SK-N-SH (cell line): ENCODE data around the gene TOMT. TPM values are rescaled to one million over a fixed set of nuclear protein-coding genes. Genes with fewer than 3 reads are reported as not detected.

Experiments
- CTCF ChIA-PET: fragments of 300-600, 350-600 bp; formaldehyde crosslinking; extraction: SDS; loops from one replicate; lab custom pipeline; 2021; lab: Yijun Ruan, JAX
- POLR2A ChIA-PET: fragments of 350-600 bp; sonication (Branson Sonifier 250); formaldehyde crosslinking; extraction: SDS; loops from one replicate; lab custom pipeline; 2020; ENCODE audit warnings: antibody characterized with exemption, inconsistent platforms; lab: Yijun Ruan, JAX
- DNase-seq: peaks from one replicate; pipeline ENCODE4 v3.0.0; 2012
- H2AFZ ChIP-seq: fragments of 200-600 bp; sonication (generic); 2 replicates; pipeline ENCODE4 v1.8.1; 2016; ENCODE audit warnings: antibody characterized with exemption, mild to moderate bottlenecking, low read depth
- H3F3A ChIP-seq: fragments of 200-600 bp; sonication (generic); replicated peaks from 2 replicates; pipeline ENCODE3; 2016; ENCODE audit warnings: antibody characterized with exemption, mild to moderate bottlenecking; ENCODE audit not compliant: insufficient read depth
- H3K27ac ChIP-seq, 2 experiments: fragments of 200-500 bp in 1 of 2; fragments of 200-600 bp in 1 of 2; sonication (Bioruptor generic) in 1 of 2; sonication (generic), shearing (Covaris generic) in 1 of 2; 2 replicates each; pipeline versions ENCODE4 v1.5.1 to v1.6.1; 2014 to 2016; ENCODE audit warnings: low read depth in 2 of 2, inconsistent platforms in 1 of 2, low read length in 1 of 2, mild to moderate bottlenecking in 1 of 2, mixed read lengths in 1 of 2
- H3K27me3 ChIP-seq: fragments of 200-600 bp; sonication (generic), shearing (Covaris generic); 2 replicates; pipeline ENCODE4 v1.6.1; 2016; ENCODE audit warnings: mixed run types; ENCODE audit not compliant: insufficient read depth
- H3K36me3 ChIP-seq, 2 experiments: fragments of 200-500 bp in 1 of 2; fragments of 200-600 bp in 1 of 2; sonication (Bioruptor generic) in 1 of 2; sonication (generic) in 1 of 2; replicated peaks in 1 of 2; 2 replicates each; pipeline versions ENCODE3 to v1.5.1; 2014 to 2016; ENCODE audit warnings: low read length in 1 of 2, mild to moderate bottlenecking in 1 of 2; ENCODE audit not compliant: insufficient read depth in 2 of 2, control insufficient read depth in 1 of 2
- H3K4me1 ChIP-seq, 2 experiments: fragments of 200-500 bp in 1 of 2; fragments of 200-600 bp in 1 of 2; sonication (Bioruptor generic) in 1 of 2; sonication (generic), shearing (Covaris generic) in 1 of 2; 2 replicates each; pipeline versions ENCODE4 v1.5.1 to v1.6.1; 2014 to 2016; ENCODE audit warnings: low read depth in 1 of 2, low read length in 1 of 2, mixed run types in 1 of 2; ENCODE audit not compliant: insufficient read depth in 2 of 2, control insufficient read depth in 1 of 2
- H3K4me2 ChIP-seq: fragments of 200-600 bp; sonication (generic), shearing (Covaris generic); 2 replicates; pipeline ENCODE4 v1.6.1; 2017; ENCODE audit warnings: mixed run types
- H3K4me3 ChIP-seq, 2 experiments: fragments of 200-500 bp in 1 of 2; fragments of 200-600 bp in 1 of 2; sonication (Bioruptor generic) in 1 of 2; sonication (generic), shearing (Covaris generic) in 1 of 2; 2 replicates each; pipeline versions ENCODE4 v1.5.1 to v1.8.1; 2014 to 2016; ENCODE audit warnings: low read depth in 2 of 2, inconsistent platforms in 1 of 2, low read length in 1 of 2, mild to moderate bottlenecking in 1 of 2, mixed read lengths in 1 of 2, moderate library complexity in 1 of 2
- H3K79me2 ChIP-seq: fragments of 200-600 bp; sonication (generic); 2 replicates; pipeline ENCODE4 v1.8.1; 2017; ENCODE audit warnings: mild to moderate bottlenecking; ENCODE audit not compliant: insufficient read depth
- H3K9ac ChIP-seq: fragments of 200-600 bp; sonication (generic); 2 replicates; pipeline ENCODE4 v1.6.1; 2017; ENCODE audit warnings: mixed run types
- H3K9me2 ChIP-seq: fragments of 200-600 bp; sonication (generic); 2 replicates; pipeline ENCODE4 v1.6.1; 2017; ENCODE audit warnings: mixed run types
- H3K9me3 ChIP-seq: fragments of 200-600 bp; sonication (generic); 2 replicates; pipeline ENCODE4 v1.6.1; 2017; ENCODE audit warnings: mixed run types, mild to moderate bottlenecking, moderate library complexity
- H4K20me1 ChIP-seq: fragments of 200-600 bp; sonication (generic); 2 replicates; pipeline ENCODE4 v1.6.1; 2017; ENCODE audit warnings: mild to moderate bottlenecking, mixed run types; ENCODE audit not compliant: insufficient read depth
- ELF1 ChIP-seq: IDR thresholded peaks from 2 replicates; pipeline ENCODE4 v1.4.0; 2012
- EP300 ChIP-seq, 2 experiments: IDR thresholded peaks; 2 replicates each; pipeline versions ENCODE4 v1.4.0 to v1.6.1; 2012; ENCODE audit warnings: borderline replicate concordance in 1 of 2, low read depth in 1 of 2, low read length in 1 of 2
- GABPA ChIP-seq: IDR thresholded peaks from 2 replicates; pipeline ENCODE4 v1.4.0; 2012; ENCODE audit warnings: low read depth, mild to moderate bottlenecking
- MXI1 ChIP-seq: IDR thresholded peaks from 2 replicates; pipeline ENCODE4 v1.6.1; 2012; ENCODE audit warnings: mild to moderate bottlenecking, low read depth, low read length, improper control_type of control experiment
- NRF1 ChIP-seq: IDR thresholded peaks from 2 replicates; pipeline ENCODE4 v1.6.1; 2012; ENCODE audit warnings: low read depth, mild to moderate bottlenecking, low read length
- POLR2AphosphoS5 ChIP-seq: IDR thresholded peaks from 2 replicates; pipeline ENCODE4 v1.6.1; 2012; ENCODE audit warnings: low read depth, low read length
- RAD21 ChIP-seq: IDR thresholded peaks from 2 replicates; pipeline ENCODE4 v1.6.1; 2012; ENCODE audit warnings: mild to moderate bottlenecking, low read length
- SMC3 ChIP-seq: IDR thresholded peaks from 2 replicates; pipeline ENCODE4 v1.6.1; 2012; ENCODE audit warnings: low read depth, low read length, improper control_type of control experiment
- YY1 ChIP-seq: IDR thresholded peaks from 2 replicates; pipeline ENCODE4 v1.4.0; 2012; ENCODE audit warnings: low read depth, mild to moderate bottlenecking
- WGBS: methylation state at CpG from one replicate; pipeline ENCODE4 v1.1.6; 2017; ENCODE audit warnings: low lambda C conversion rate; 5-methylcytosine and 5-hydroxymethylcytosine counted together
- polyA plus RNA-seq, 3 experiments: library from polyadenylated mRNA; depleted of rRNA; stranded (reverse); fragments of >200 nt; gene quantifications; 2 replicates each; pipeline ENCODE4 v1.2.3, GENCODE V29; 2012
- TF ChIP-seq, protein P1 (sequence below): IDR thresholded peaks from 2 replicates; pipeline ENCODE4 v1.4.0; 2012; ENCODE audit warnings: low read depth, borderline replicate concordance
- TF ChIP-seq, protein P2 (sequence below): IDR thresholded peaks from 2 replicates; pipeline ENCODE4 v1.4.0; 2012; ENCODE audit warnings: low read depth
- TF ChIP-seq, protein P3 (sequence below): IDR thresholded peaks from 2 replicates; pipeline ENCODE4 v1.4.0; 2012; ENCODE audit warnings: low read depth, borderline replicate concordance
- TF ChIP-seq, protein P4 (sequence below): fragments of 200-600 bp; sonication (generic); IDR thresholded peaks from 2 replicates; pipeline ENCODE4 v1.6.1; 2017; ENCODE audit warnings: antibody characterized with exemption, mild to moderate bottlenecking, moderate library complexity

Gene TOMT
- polyA plus RNA-seq, 1 of the 3 experiments (the other 2 are of a cell fraction): not detected

DNA sequence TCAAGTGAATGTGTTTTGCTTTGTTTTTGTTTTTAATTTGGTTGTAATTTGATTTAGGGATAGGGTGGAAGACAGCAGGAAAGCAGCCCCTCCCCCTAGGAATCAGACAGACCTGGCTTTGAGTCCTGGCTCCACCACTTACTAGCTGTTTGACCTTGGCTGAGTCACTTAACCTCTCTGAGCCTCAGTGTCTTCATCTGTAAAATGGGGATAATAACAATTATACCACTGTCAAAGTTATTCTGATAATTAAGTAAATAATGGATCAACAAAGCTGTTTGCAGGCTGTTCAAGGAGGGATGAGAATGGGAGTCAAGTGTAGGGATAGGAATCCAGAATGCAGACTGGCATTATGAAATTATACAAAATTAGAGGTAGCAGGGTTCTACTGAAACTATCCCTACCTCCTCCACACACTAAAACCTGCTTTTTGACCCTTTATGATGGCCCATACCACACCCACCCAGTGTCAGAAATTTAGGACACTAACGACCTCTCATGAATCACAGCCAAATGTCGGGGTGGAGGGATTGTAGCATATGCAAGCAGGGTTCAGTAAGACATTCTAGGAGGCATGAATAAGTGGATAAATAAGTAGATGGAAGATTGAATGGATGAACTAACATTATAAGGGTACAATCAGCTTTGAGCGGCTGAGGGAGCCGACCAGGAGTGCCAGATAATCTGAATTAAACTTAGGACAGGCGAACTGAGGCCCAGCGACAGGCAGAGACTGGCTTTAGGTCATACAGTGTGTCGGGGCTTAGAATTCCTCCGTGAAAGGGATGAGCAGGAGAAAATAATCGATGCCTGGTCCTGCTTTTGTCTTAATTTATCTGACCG lies 5.8 kb downstream of the TOMT start:
- Histone ChIP-seq H3K79me2 (no peaks in the 10 kb centered on the region), H3K9me2 (no peaks in the 10 kb centered on the region), H3K27ac (peak overlapping the region; percentile 96), H3K9me3 (no peaks in the 10 kb centered on the region), H4K20me1 (no peaks in the 10 kb centered on the region), H3K4me3 (peak overlapping the region; percentile 71 to 77), H3K36me3 (peaks cover 2 to 5% of the 10 kb centered on the region in 2 experiments), H3K4me1 (peaks cover 6 to 16% of the 10 kb centered on the region in 2 experiments; a peak in 3 of 4 replicates), H3K9ac (peak overlapping the region; percentile 93), H3F3A (peaks cover 3% of the 10 kb centered on the region), H3K4me2 (peak overlapping the region; percentile 79), H2AFZ (peak overlapping the region; percentile 58), H3K27me3 (no peaks in the 10 kb centered on the region)
- CTCF ChIA-PET: interaction anchor here (0.8 to 4.5 kb wide), 7 partner anchors 16 to 322 kb away, joined by 3 to 21 read pairs (median 4); no protein-coding TSS in a partner anchor
- WGBS: 1% methylated on average over 10 of the region's 10 CpGs
- DNase-seq: no peak
- TF ChIP-seq SMC3: 0 out of 2 replicates have a peak, but pooled peaks have one; percentile 5
- TF ChIP-seq EP300 (IDR thresholded peaks at IDR 0.05; ENCODE audit: borderline replicate concordance in 1 of 2, low read depth in 1 of 2, low read length in 1 of 2): no peak
- TF ChIP-seq, protein P1, sequence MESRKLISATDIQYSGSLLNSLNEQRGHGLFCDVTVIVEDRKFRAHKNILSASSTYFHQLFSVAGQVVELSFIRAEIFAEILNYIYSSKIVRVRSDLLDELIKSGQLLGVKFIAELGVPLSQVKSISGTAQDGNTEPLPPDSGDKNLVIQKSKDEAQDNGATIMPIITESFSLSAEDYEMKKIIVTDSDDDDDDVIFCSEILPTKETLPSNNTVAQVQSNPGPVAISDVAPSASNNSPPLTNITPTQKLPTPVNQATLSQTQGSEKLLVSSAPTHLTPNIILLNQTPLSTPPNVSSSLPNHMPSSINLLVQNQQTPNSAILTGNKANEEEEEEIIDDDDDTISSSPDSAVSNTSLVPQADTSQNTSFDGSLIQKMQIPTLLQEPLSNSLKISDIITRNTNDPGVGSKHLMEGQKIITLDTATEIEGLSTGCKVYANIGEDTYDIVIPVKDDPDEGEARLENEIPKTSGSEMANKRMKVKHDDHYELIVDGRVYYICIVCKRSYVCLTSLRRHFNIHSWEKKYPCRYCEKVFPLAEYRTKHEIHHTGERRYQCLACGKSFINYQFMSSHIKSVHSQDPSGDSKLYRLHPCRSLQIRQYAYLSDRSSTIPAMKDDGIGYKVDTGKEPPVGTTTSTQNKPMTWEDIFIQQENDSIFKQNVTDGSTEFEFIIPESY: no peak
- POLR2A ChIA-PET: interaction anchor here (0.6 to 2.2 kb wide), 9 partner anchors 9 to 303 kb away, joined by 3 to 11 read pairs (median 5); partner anchors contain the start of genes LAMTOR1, RNF121 and XNDC1N

DNA sequence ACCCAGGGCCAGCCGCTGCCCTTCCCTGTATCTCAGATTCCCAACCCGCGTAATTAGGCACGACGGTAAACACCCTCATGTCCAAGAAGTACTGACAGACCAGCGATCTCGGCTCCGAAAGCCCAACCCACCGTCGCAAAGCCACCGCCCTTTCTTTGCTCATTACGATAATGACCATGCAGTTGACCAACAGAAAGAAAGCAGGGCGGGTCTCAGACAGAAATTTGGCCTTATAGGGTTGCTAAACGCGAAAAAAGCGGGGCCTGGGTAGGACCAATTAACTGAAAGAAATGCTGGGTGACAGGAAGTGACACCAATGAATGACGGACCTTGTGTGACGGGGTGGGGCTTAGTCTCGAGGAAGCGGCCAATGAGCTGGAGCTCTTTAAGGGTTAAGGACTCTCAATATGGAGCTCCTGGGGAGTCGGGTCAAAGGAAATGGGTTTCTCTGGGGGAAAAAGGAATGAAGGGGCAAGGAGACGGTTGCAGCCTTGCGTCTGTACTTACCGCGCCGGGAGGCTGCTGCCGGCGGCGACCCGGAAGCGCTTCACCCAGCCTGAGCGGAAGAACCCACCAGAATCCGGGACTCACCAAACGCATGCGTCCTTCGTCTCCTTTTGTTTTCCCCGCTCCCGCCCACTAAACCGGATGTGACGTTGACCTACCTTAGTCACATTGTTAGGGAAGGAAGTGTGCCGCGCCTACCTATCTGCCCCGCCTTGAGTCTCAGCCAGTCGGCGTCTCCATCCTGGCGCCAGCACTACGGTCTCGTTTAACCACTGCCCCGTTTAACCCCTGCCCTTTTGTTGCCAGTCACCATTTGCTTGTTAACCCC lies 6.6 kb downstream of the TOMT start, which contains the start of gene ANAPC15:
Gene ANAPC15 (minus strand): TSS at position 553 of the 835 bp plus-strand sequence. CDS start 1,419 bp downstream, outside the sequence.
- POLR2A ChIA-PET: interaction anchor here (0.6 to 2.2 kb wide), 13 partner anchors 9 to 302 kb away, joined by 3 to 11 read pairs (median 4); partner anchors contain the start of genes LAMTOR1, RNF121 and XNDC1N
- Histone ChIP-seq H3K9me2 (no peaks in the 10 kb centered on the region), H3K36me3 (peaks cover 2 to 5% of the 10 kb centered on the region in 2 experiments), H3K27me3 (no peaks in the 10 kb centered on the region), H3K9me3 (no peaks in the 10 kb centered on the region), H3K9ac (peak within 1 kb of the TSS; percentile 93), H3K4me1 (peaks cover 6 to 16% of the 10 kb centered on the region in 2 experiments; a peak in 3 of 4 replicates), H3K4me2 (peak within 1 kb of the TSS; percentile 79), H3K27ac (peak within 1 kb of the TSS; percentile 96 to 99), H3K4me3 (peak within 1 kb of the TSS; percentile 71 to 77), H3K79me2 (no peaks in the 10 kb centered on the region), H2AFZ (peak within 1 kb of the TSS; percentile 63), H4K20me1 (no peaks in the 10 kb centered on the region), H3F3A (peaks cover 3% of the 10 kb centered on the region)
- CTCF ChIA-PET: interaction anchor here (1.2 to 4.5 kb wide), 6 partner anchors 31 to 318 kb away, joined by 3 to 21 read pairs (median 6); no protein-coding TSS in a partner anchor
- peak; percentile 84 for DNase-seq
- under 1% methylated on average over 39 of the region's 49 CpGs for WGBS
- peak; percentile 79 for TF ChIP-seq NRF1
- TF ChIP-seq, protein P2, sequence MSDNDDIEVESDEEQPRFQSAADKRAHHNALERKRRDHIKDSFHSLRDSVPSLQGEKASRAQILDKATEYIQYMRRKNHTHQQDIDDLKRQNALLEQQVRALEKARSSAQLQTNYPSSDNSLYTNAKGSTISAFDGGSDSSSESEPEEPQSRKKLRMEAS: peak; percentile 83
- 0 out of 2 replicates have a peak, but pooled peaks have one; percentile 13 for TF ChIP-seq YY1
- peak in 1 of 2 experiments; percentile 23; a peak in 1 of 4 replicates for TF ChIP-seq EP300 (IDR thresholded peaks at IDR 0.05; ENCODE audit: borderline replicate concordance in 1 of 2, low read depth in 1 of 2, low read length in 1 of 2)
- TF ChIP-seq, protein P3, sequence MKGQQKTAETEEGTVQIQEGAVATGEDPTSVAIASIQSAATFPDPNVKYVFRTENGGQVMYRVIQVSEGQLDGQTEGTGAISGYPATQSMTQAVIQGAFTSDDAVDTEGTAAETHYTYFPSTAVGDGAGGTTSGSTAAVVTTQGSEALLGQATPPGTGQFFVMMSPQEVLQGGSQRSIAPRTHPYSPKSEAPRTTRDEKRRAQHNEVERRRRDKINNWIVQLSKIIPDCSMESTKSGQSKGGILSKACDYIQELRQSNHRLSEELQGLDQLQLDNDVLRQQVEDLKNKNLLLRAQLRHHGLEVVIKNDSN: peak; percentile 78
- TF ChIP-seq MXI1: peak; percentile 94
- TF ChIP-seq, protein P4, sequence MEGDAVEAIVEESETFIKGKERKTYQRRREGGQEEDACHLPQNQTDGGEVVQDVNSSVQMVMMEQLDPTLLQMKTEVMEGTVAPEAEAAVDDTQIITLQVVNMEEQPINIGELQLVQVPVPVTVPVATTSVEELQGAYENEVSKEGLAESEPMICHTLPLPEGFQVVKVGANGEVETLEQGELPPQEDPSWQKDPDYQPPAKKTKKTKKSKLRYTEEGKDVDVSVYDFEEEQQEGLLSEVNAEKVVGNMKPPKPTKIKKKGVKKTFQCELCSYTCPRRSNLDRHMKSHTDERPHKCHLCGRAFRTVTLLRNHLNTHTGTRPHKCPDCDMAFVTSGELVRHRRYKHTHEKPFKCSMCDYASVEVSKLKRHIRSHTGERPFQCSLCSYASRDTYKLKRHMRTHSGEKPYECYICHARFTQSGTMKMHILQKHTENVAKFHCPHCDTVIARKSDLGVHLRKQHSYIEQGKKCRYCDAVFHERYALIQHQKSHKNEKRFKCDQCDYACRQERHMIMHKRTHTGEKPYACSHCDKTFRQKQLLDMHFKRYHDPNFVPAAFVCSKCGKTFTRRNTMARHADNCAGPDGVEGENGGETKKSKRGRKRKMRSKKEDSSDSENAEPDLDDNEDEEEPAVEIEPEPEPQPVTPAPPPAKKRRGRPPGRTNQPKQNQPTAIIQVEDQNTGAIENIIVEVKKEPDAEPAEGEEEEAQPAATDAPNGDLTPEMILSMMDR: no peak
- TF ChIP-seq POLR2AphosphoS5: peak; percentile 99
- TF ChIP-seq ELF1: peak; percentile 69
- TF ChIP-seq RAD21: no peak; the same call in 1 of the 2 replicates
- peak; percentile 98 for TF ChIP-seq GABPA
